Measurements from ENCODE around the gene PAPLN. TPM values are rescaled to one million over a fixed set of nuclear protein-coding genes. Genes with fewer than 3 reads are reported as not detected.

PAPLN gene
- total RNA-seq, 2 donors from 2014 or later: 5.1 to 6.7 TPM

- peaks cover 0 to 20% of the 10 kb centered on the region in 2 donors for H3K4me1 ChIP-seq
- TF ChIP-seq CTCF (IDR thresholded peaks at IDR 0.05): no peak
- no peak overlapping the region for H3K27ac ChIP-seq
- H3K4me3 ChIP-seq: no peak overlapping the region
- H3K27me3 ChIP-seq: no peaks in the 10 kb centered on the region
- DNase-seq (ENCODE audit: low spot score): no peak
- no peaks in the 10 kb centered on the region for H3K9me3 ChIP-seq
- H3K36me3 ChIP-seq: no peaks in the 10 kb centered on the region
These were observed 7.4 kb downstream of the PAPLN start for GRCh38 chr14:73244541-73245290.

GRCh38 chr14:73245480-73246325 is 8.4 kb downstream of the PAPLN start:
- Histone ChIP-seq H3K36me3 (no peaks in the 10 kb centered on the region), H3K9me3 (no peaks in the 10 kb centered on the region), H3K27me3 (no peaks in the 10 kb centered on the region), H3K4me1 (peaks cover 0 to 14% of the 10 kb centered on the region in 2 donors), H3K4me3 (peak overlapping the region; percentile 42 to 54), H3K27ac (no peak overlapping the region)
- TF ChIP-seq CTCF (IDR thresholded peaks at IDR 0.05): no peak
- DNase-seq (ENCODE audit: low spot score): no peak

- no peak for DNase-seq (ENCODE audit: low spot score)
- Histone ChIP-seq H3K36me3 (no peaks in the 10 kb centered on the region), H3K4me3 (peak overlapping the region; percentile 42 to 54), H3K27me3 (no peaks in the 10 kb centered on the region), H3K4me1 (peaks cover 0 to 11% of the 10 kb centered on the region in 2 donors), H3K27ac (no peak overlapping the region), H3K9me3 (no peaks in the 10 kb centered on the region)
- no peak for TF ChIP-seq CTCF (IDR thresholded peaks at IDR 0.05)
These were observed 9.3 kb downstream of the PAPLN start for GRCh38 chr14:73246387-73247150.

- no peak for DNase-seq (ENCODE audit: low spot score)
- Histone ChIP-seq H3K27ac (no peak overlapping the region), H3K9me3 (no peaks in the 10 kb centered on the region), H3K4me1 (peaks cover 0 to 11% of the 10 kb centered on the region in 2 donors), H3K4me3 (no peak overlapping the region), H3K27me3 (no peaks in the 10 kb centered on the region), H3K36me3 (no peaks in the 10 kb centered on the region)
- no peak for TF ChIP-seq CTCF (IDR thresholded peaks at IDR 0.05)
These were observed 11.0 kb downstream of the PAPLN start for GRCh38 chr14:73248108-73248868.

- H3K9me3 ChIP-seq: no peaks in the 10 kb centered on the region
- DNase-seq (ENCODE audit: low spot score): no peak
- TF ChIP-seq CTCF (IDR thresholded peaks at IDR 0.05): no peak
- H3K36me3 ChIP-seq: no peaks in the 10 kb centered on the region
- H3K27me3 ChIP-seq: no peaks in the 10 kb centered on the region
- peaks cover 0 to 11% of the 10 kb centered on the region in 2 donors for H3K4me1 ChIP-seq
- H3K4me3 ChIP-seq: no peak overlapping the region
- no peak overlapping the region for H3K27ac ChIP-seq
These were observed 11.8 kb downstream of the PAPLN start for GRCh38 chr14:73249108-73249507.
